HepG2 (cell line): ENCODE measurements around the gene ADGRD1.

Source experiments
- CHD4 ChIP-seq: fragments of 200-600 bp; sonication (generic); IDR thresholded peaks from 2 replicates; pipeline ENCODE4 v1.7.0; 2017; ENCODE audit warnings: mild to moderate bottlenecking, low read length, borderline replicate concordance
- ETV5 ChIP-seq: IDR thresholded peaks from 2 replicates; pipeline ENCODE4 v1.6.1; 2018; ENCODE audit warnings: missing biosample characterization, missing genetic modification reagents, inconsistent platforms, borderline replicate concordance
- GMEB2 ChIP-seq: IDR thresholded peaks from 2 replicates; pipeline ENCODE4 v1.6.1; 2016; ENCODE audit warnings: missing biosample characterization, missing genetic modification reagents, low read depth
- MLXIP ChIP-seq: sonication (generic); formaldehyde crosslinking; IDR thresholded peaks from 2 replicates; pipeline ENCODE4 v1.9.0; 2021; ENCODE audit warnings: missing genetic modification reagents, borderline replicate concordance
- SOX6 ChIP-seq, 2 experiments: fragments of 450-650 bp in 1 of 2; sonication (generic) in 1 of 2; formaldehyde crosslinking in 1 of 2; IDR thresholded peaks; 2 replicates each; pipeline versions ENCODE4 v1.4.0 to v1.6.1; 2017 to 2020; ENCODE audit warnings: antibody characterized with exemption in 1 of 2, mild to moderate bottlenecking in 1 of 2, missing genetic modification reagents in 1 of 2
- ZNF274 ChIP-seq: sonication (generic); formaldehyde crosslinking; IDR thresholded peaks from 2 replicates; pipeline ENCODE4 v1.5.1; 2020; ENCODE audit warnings: mild to moderate bottlenecking, missing genetic modification reagents
- ZNF577 ChIP-seq: sonication (generic); formaldehyde crosslinking; IDR thresholded peaks from 2 replicates; pipeline ENCODE4 v1.4.0; 2020; ENCODE audit warnings: mild to moderate bottlenecking, low read depth, missing genetic modification reagents, borderline replicate concordance
- ZNF605 ChIP-seq: sonication (generic); formaldehyde crosslinking; IDR thresholded peaks from 2 replicates; pipeline ENCODE4 v1.8.0; 2022; ENCODE audit warnings: mild to moderate bottlenecking, missing genetic modification reagents

- TF ChIP-seq ETV5 (no peak), ZNF577 (no peak), ZNF274 (CRISPR knock-in tag) (no peak), ZNF605 (CRISPR knock-in tag) (no peak), SOX6 (IDR thresholded peaks at IDR 0.05) (no peak), SOX6 (CRISPR knock-in tag; IDR thresholded peaks at IDR 0.05) (no peak), CHD4 (no peak), GMEB2 (CRISPR knock-in tag) (no peak), MLXIP (CRISPR knock-in tag) (no peak)
Observed at GRCh38 chr12:131188131-131189050, 234.7 kb downstream of the ADGRD1 start.
